Activated CD4-positive, CD25-positive, alpha-beta regulatory T cell treated with anti-CD3 and anti-CD28 coated beads, Interleukin-2, amount 50 U/mL, for 72 hours (primary cell): ENCODE data around the gene LRFN3.
A peak's percentile ranks its signal among the peaks of the same experiment; 100 is the strongest.
"Not testable (repeated sequence)": the region's sequence is repeated elsewhere in the genome, so short reads cannot be mapped to it uniquely, and the experiment has no call there.

ENCODE experiments used
- DNase-seq: peaks from one replicate; pipeline ENCODE4 v3.0.0; 2021

The LRFN3 gene

GRCh38 chr19:35935911-35936737 lies at the start of gene LRFN3:
Gene LRFN3, plus strand, starts transcription at chr19:35936374. Its CDS starts 3,052 bp downstream, at chr19:35939426.
- DNase-seq, result peak; percentile 52

GRCh38 chr19:35887197-35887596 lies 49.0 kb upstream of the LRFN3 start:
- no peak for DNase-seq

GRCh38 chr19:35888398-35888797 lies 47.8 kb upstream of the LRFN3 start:
- DNase-seq, result no peak

GRCh38 chr19:35889370-35890112 lies 46.6 kb upstream of the LRFN3 start:
- no peak for DNase-seq

- no peak for DNase-seq
Observed at GRCh38 chr19:35890113-35890650, 46.0 kb upstream of the LRFN3 start.

- DNase-seq, result not testable (repeated sequence)
Observed at GRCh38 chr19:35891819-35892218, 44.4 kb upstream of the LRFN3 start.

- DNase-seq, result no peak
Observed at GRCh38 chr19:35894342-35894741, 41.8 kb upstream of the LRFN3 start.

- no peak for DNase-seq
Observed at GRCh38 chr19:35895911-35896642, 40.1 kb upstream of the LRFN3 start.

- no peak for DNase-seq
Observed at GRCh38 chr19:35896643-35897040, 39.5 kb upstream of the LRFN3 start.

GRCh38 chr19:35897706-35898451 lies 38.3 kb upstream of the LRFN3 start:
- DNase-seq, result no peak

GRCh38 chr19:35898499-35898809 lies 37.7 kb upstream of the LRFN3 start:
- DNase-seq, result no peak

- peak; percentile 84 for DNase-seq
Observed at GRCh38 chr19:35899547-35900214, 36.5 kb upstream of the LRFN3 start.

- DNase-seq, result no peak
Observed at GRCh38 chr19:35901055-35901644, 35.0 kb upstream of the LRFN3 start.

GRCh38 chr19:35901854-35902661 lies 34.1 kb upstream of the LRFN3 start, which contains the start of gene HCST:
Gene HCST, plus strand, starts transcription at chr19:35902529. Its CDS starts 65 bp downstream, at chr19:35902594.
- DNase-seq, result no peak

GRCh38 chr19:35902870-35903475 lies 33.2 kb upstream of the LRFN3 start:
- DNase-seq, result no peak

- peak; percentile 83 for DNase-seq
Observed at GRCh38 chr19:35903550-35904179, 32.5 kb upstream of the LRFN3 start.

GRCh38 chr19:35904311-35905068 lies 31.7 kb upstream of the LRFN3 start:
- DNase-seq, result no peak

- DNase-seq, result no peak
Observed at GRCh38 chr19:35905178-35905727, 30.9 kb upstream of the LRFN3 start.

- no peak for DNase-seq
Observed at GRCh38 chr19:35907377-35907745, 28.8 kb upstream of the LRFN3 start.
